Neutrophil (primary cell): ENCODE measurements around the gene TXNDC8.
"Not testable (repeated sequence)": the region's sequence is repeated elsewhere in the genome, so short reads cannot be mapped to it uniquely, and the experiment has no call there.

ENCODE experiments used
- H3K27ac ChIP-seq: fragments of 200-600 bp; sonication (generic); 2 replicates; pipeline ENCODE4 v1.5.1; 2016; ENCODE audit warnings: mild to moderate bottlenecking, moderate library complexity
- H3K27me3 ChIP-seq: fragments of 200-600 bp; sonication (generic); 2 replicates; pipeline ENCODE4 v1.6.0; 2016; ENCODE audit warnings: mild to moderate bottlenecking
- H3K36me3 ChIP-seq: fragments of 200-600 bp; sonication (generic); 2 replicates; pipeline ENCODE4 v1.5.1; 2017
- H3K4me1 ChIP-seq, 2 experiments: fragments of 200-600 bp in 1 of 2; sonication (generic) in 1 of 2; 1 replicate in 1 of 2; 2 replicates in 1 of 2; pipeline versions ENCODE4 v1.5.1 to v1.6.1; 2013 to 2016; ENCODE audit warnings: low read depth in 1 of 2, low read length in 1 of 2, mild to moderate bottlenecking in 1 of 2, moderate library complexity in 1 of 2; ENCODE audit not compliant: control insufficient read depth in 1 of 2, insufficient read depth in 1 of 2
- H3K4me3 ChIP-seq, 2 experiments: fragments of 200-600 bp in 1 of 2; sonication (generic) in 1 of 2; 1 replicate in 1 of 2; 2 replicates in 1 of 2; pipeline ENCODE4 v1.5.1; 2013 to 2016; ENCODE audit warnings: low read depth in 1 of 2, low read length in 1 of 2, mild to moderate bottlenecking in 1 of 2, moderate library complexity in 1 of 2
- H3K9me3 ChIP-seq: fragments of 200-600 bp; sonication (generic); 2 replicates; pipeline ENCODE4 v1.5.1; 2016
- CTCF ChIP-seq: fragments of 200-600 bp; sonication (generic); IDR thresholded peaks from 2 replicates; pipeline ENCODE4 v1.5.1; 2016; ENCODE audit warnings: antibody characterized with exemption

The TXNDC8 gene

GRCh38 chr9:110317911-110318310, 19.8 kb downstream of the TXNDC8 start:
- H3K9me3 ChIP-seq: no peaks in the 10 kb centered on the region
- H3K4me3 ChIP-seq: peak overlapping the region in 1 of 2 experiments; percentile 25
- TF ChIP-seq CTCF: peak; percentile 26

GRCh38 chr9:110316261-110317075, 21.2 kb downstream of the TXNDC8 start:
- Histone ChIP-seq H3K9me3 (no peaks in the 10 kb centered on the region), H3K36me3 (no peaks in the 10 kb centered on the region), H3K27me3 (no peaks in the 10 kb centered on the region), H3K27ac (peak overlapping the region; percentile 80), H3K4me1 (peaks cover 53 to 57% of the 10 kb centered on the region in 2 experiments), H3K4me3 (peak overlapping the region; percentile 2 to 48)
- TF ChIP-seq CTCF: no peak

More at GRCh38 chr9:110317911-110318310, 19.8 kb downstream of the TXNDC8 start:
- Histone ChIP-seq H3K27ac (peak overlapping the region; percentile 80), H3K27me3 (no peaks in the 10 kb centered on the region), H3K36me3 (no peaks in the 10 kb centered on the region), H3K4me1 (peaks cover 54 to 57% of the 10 kb centered on the region in 2 experiments)

- not testable (repeated sequence) for H3K27me3 ChIP-seq, H3K27ac ChIP-seq, H3K4me3 ChIP-seq, H3K9me3 ChIP-seq, H3K36me3 ChIP-seq
- peaks cover 41 to 45% of the 10 kb centered on the region in 2 experiments for H3K4me1 ChIP-seq
These were observed 25.7 kb downstream of the TXNDC8 start for GRCh38 chr9:110311978-110312377.

- Histone ChIP-seq H3K9me3 (no peaks in the 10 kb centered on the region), H3K4me1 (peaks cover 26 to 28% of the 10 kb centered on the region in 2 experiments), H3K4me3 (no peak overlapping the region), H3K27me3 (no peaks in the 10 kb centered on the region), H3K36me3 (no peaks in the 10 kb centered on the region), H3K27ac (no peak overlapping the region)
- no peak for TF ChIP-seq CTCF
These were observed 28.0 kb downstream of the TXNDC8 start for GRCh38 chr9:110309681-110310080.

GRCh38 chr9:110308633-110309038, 29.0 kb downstream of the TXNDC8 start:
- Histone ChIP-seq H3K4me3 (no peak overlapping the region), H3K27me3 (no peaks in the 10 kb centered on the region), H3K36me3 (no peaks in the 10 kb centered on the region), H3K4me1 (peaks cover 37 to 38% of the 10 kb centered on the region in 2 experiments), H3K27ac (peak overlapping the region; percentile 74), H3K9me3 (no peaks in the 10 kb centered on the region)
- TF ChIP-seq CTCF: no peak

GRCh38 chr9:110307191-110307590, 30.5 kb downstream of the TXNDC8 start:
- H3K9me3 ChIP-seq: no peaks in the 10 kb centered on the region
- no peak for TF ChIP-seq CTCF
- no peaks in the 10 kb centered on the region for H3K36me3 ChIP-seq
- H3K27me3 ChIP-seq: no peaks in the 10 kb centered on the region
- peaks cover 51 to 53% of the 10 kb centered on the region in 2 experiments for H3K4me1 ChIP-seq
- no peak overlapping the region for H3K4me3 ChIP-seq
- H3K27ac ChIP-seq: no peak overlapping the region
